Loucy (cell line): ENCODE results near the gene GALNT5.

Source experiments
- H2AFZ ChIP-seq: fragments of 200-600 bp; sonication (generic); 2 replicates; pipeline ENCODE4 v1.6.0; 2016; ENCODE audit warnings: antibody characterized with exemption, mild to moderate bottlenecking, low read length, moderate library complexity
- H3F3A ChIP-seq: fragments of 200-600 bp; 2 replicates; pipeline ENCODE4 v1.6.0; 2016; ENCODE audit warnings: antibody characterized with exemption, low read depth, mild to moderate bottlenecking
- H3K27me3 ChIP-seq: fragments of 200-600 bp; sonication (generic); 2 replicates; pipeline ENCODE4 v1.6.1; 2014; ENCODE audit warnings: low read length, mild to moderate bottlenecking; ENCODE audit not compliant: insufficient read depth, poor library complexity, severe bottlenecking
- H3K36me3 ChIP-seq: fragments of 200-600 bp; sonication (generic); 2 replicates; pipeline ENCODE4 v1.6.1; 2016; ENCODE audit warnings: low read length; ENCODE audit not compliant: insufficient read depth
- H3K4me1 ChIP-seq: fragments of 200-600 bp; sonication (generic); 2 replicates; pipeline ENCODE4 v1.5.1; 2014; ENCODE audit warnings: low read length, mild to moderate bottlenecking; ENCODE audit not compliant: insufficient read depth, poor library complexity, severe bottlenecking
- H3K4me2 ChIP-seq: fragments of 200-600 bp; sonication (generic); 2 replicates; pipeline ENCODE4 v1.6.0; 2014; ENCODE audit warnings: antibody characterized with exemption, low read length, low read depth, mild to moderate bottlenecking; ENCODE audit not compliant: poor library complexity, severe bottlenecking
- H3K4me3 ChIP-seq: fragments of 200-600 bp; sonication (generic); 2 replicates; pipeline ENCODE4 v1.5.1; 2014; ENCODE audit warnings: low read length, mild to moderate bottlenecking, mixed read lengths; ENCODE audit not compliant: poor library complexity, severe bottlenecking
- H3K79me2 ChIP-seq: fragments of 200-600 bp; sonication (generic); 2 replicates; pipeline ENCODE4 v1.6.1; 2014; ENCODE audit warnings: low read length; ENCODE audit not compliant: insufficient read depth
- H3K9ac ChIP-seq: fragments of 200-600 bp; sonication (generic); 2 replicates; pipeline ENCODE4 v1.6.0; 2014; ENCODE audit warnings: mild to moderate bottlenecking, low read depth, low read length, moderate library complexity; ENCODE audit not compliant: poor library complexity, severe bottlenecking
- H3K9me2 ChIP-seq: fragments of 200-600 bp; sonication (generic); replicated peaks from 2 replicates; pipeline ENCODE4 v1.6.1; 2016; ENCODE audit warnings: low read depth, low read length, mixed read lengths
- H3K9me3 ChIP-seq: fragments of 200-600 bp; sonication (generic); 2 replicates; pipeline ENCODE4 v1.6.1; 2014; ENCODE audit warnings: mild to moderate bottlenecking, antibody characterized with exemption, low read length, low read depth; ENCODE audit not compliant: insufficient read depth
- H4K20me1 ChIP-seq: fragments of 200-600 bp; sonication (generic); 2 replicates; pipeline ENCODE4 v1.6.0; 2014; ENCODE audit warnings: antibody characterized with exemption, low read length, mild to moderate bottlenecking; ENCODE audit not compliant: insufficient read depth, poor library complexity, severe bottlenecking
- EZH2phosphoT487 ChIP-seq: fragments of 200-600 bp; IDR thresholded peaks from 2 replicates; pipeline ENCODE4 v1.6.1; 2018; ENCODE audit warnings: antibody characterized with exemption, mild to moderate bottlenecking, moderate library complexity, borderline replicate concordance
- TF ChIP-seq, protein P1 (sequence below): fragments of 200-600 bp; sonication (generic); conservative IDR thresholded peaks from 2 replicates; pipeline ENCODE4 v1.5.1; 2014; ENCODE audit warnings: mild to moderate bottlenecking, antibody characterized with exemption, low read length

Gene GALNT5

DNA sequence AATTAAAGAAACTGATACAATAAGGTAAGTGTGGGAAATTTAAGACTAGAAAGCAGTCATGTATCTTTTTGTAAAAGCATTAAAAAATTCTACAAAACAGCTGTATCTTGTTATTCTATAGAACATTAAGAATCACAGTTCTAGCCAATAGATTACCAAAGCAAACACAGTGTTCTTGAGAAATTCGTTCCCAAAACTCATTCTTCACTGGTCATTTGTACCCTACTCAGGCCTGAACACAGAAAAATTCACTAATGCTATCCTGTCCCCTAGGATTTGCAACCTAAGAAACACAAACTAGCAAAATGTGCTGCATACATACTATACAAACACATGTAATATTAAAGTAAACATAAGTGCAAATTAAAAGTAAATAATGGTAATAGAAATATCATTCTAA, 39.0 kb downstream of the GALNT5 start:
- Histone ChIP-seq H3K9ac (no peak overlapping the region), H3K4me2 (no peak overlapping the region), H3K79me2 (no peaks in the 10 kb centered on the region), H3F3A (no peaks in the 10 kb centered on the region), H3K36me3 (no peaks in the 10 kb centered on the region), H2AFZ (no peak overlapping the region), H3K9me3 (no peaks in the 10 kb centered on the region), H3K4me1 (no peaks in the 10 kb centered on the region), H4K20me1 (no peaks in the 10 kb centered on the region), H3K4me3 (no peak overlapping the region), H3K27me3 (no peaks in the 10 kb centered on the region), H3K9me2 (no peaks in the 10 kb centered on the region)
- no peak for TF ChIP-seq EZH2phosphoT487
- TF ChIP-seq, protein P1, sequence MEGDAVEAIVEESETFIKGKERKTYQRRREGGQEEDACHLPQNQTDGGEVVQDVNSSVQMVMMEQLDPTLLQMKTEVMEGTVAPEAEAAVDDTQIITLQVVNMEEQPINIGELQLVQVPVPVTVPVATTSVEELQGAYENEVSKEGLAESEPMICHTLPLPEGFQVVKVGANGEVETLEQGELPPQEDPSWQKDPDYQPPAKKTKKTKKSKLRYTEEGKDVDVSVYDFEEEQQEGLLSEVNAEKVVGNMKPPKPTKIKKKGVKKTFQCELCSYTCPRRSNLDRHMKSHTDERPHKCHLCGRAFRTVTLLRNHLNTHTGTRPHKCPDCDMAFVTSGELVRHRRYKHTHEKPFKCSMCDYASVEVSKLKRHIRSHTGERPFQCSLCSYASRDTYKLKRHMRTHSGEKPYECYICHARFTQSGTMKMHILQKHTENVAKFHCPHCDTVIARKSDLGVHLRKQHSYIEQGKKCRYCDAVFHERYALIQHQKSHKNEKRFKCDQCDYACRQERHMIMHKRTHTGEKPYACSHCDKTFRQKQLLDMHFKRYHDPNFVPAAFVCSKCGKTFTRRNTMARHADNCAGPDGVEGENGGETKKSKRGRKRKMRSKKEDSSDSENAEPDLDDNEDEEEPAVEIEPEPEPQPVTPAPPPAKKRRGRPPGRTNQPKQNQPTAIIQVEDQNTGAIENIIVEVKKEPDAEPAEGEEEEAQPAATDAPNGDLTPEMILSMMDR = no peak

DNA sequence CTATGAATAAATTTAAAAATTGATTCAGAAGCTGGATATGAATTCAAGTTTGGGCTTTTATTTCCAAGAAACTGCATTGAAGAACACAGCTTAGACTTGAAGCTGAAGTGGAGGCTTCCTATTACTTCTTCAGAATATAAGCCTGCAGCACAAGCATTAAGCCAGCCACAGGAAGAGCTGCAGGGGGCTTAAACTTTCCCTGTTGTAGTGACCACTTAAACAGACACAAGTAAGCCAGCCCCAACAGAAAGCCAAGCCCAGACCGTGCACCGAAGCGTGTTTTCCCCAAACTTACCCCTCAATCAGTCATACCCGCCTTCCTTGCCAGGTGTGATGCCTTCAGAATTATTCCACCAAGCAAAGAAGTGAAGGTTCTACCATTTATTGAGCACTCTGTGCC, 39.5 kb downstream of the GALNT5 start:
- Histone ChIP-seq H3K9me2 (no peaks in the 10 kb centered on the region), H3K27me3 (no peaks in the 10 kb centered on the region), H3F3A (no peaks in the 10 kb centered on the region), H3K9me3 (no peaks in the 10 kb centered on the region), H3K4me3 (no peak overlapping the region), H3K4me2 (no peak overlapping the region), H2AFZ (no peak overlapping the region), H4K20me1 (no peaks in the 10 kb centered on the region), H3K79me2 (no peaks in the 10 kb centered on the region), H3K4me1 (no peaks in the 10 kb centered on the region), H3K36me3 (no peaks in the 10 kb centered on the region), H3K9ac (no peak overlapping the region)
- no peak for TF ChIP-seq EZH2phosphoT487
- TF ChIP-seq, protein P1 = no peak

DNA sequence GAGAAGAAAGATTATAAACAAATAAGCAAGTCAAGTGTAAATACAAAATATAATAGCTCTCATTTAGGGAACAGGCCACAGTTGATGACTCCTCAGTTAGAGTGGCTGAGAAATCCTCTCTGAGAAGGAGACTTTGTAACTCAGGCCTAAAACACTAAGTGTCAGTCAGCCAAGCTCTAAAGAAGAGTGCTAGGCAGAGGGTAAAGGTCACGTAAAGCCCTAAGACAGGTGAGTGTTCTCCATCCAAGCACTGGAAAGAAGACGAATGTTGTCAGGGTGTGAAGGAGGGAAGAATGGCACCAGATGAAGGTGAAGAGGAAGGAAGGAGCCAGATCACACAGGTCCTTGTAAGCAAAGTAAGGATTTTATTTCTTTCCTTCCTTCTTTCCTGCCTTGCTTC, 43.8 kb downstream of the GALNT5 start:
- Histone ChIP-seq H3K79me2 (no peaks in the 10 kb centered on the region), H3K9me2 (no peaks in the 10 kb centered on the region), H3K4me1 (no peaks in the 10 kb centered on the region), H4K20me1 (no peaks in the 10 kb centered on the region), H3F3A (no peaks in the 10 kb centered on the region), H3K4me2 (no peak overlapping the region), H3K36me3 (no peaks in the 10 kb centered on the region), H3K4me3 (no peak overlapping the region), H3K9me3 (no peaks in the 10 kb centered on the region), H2AFZ (no peak overlapping the region), H3K27me3 (no peaks in the 10 kb centered on the region), H3K9ac (no peak overlapping the region)
- TF ChIP-seq, protein P1 = no peak
- TF ChIP-seq EZH2phosphoT487 = no peak
